ENCODE data around the gene MRPL20. TPM values are rescaled to one million over a fixed set of nuclear protein-coding genes. Genes with fewer than 3 reads are reported as not detected.
"Not testable (repeated sequence)": the region's sequence is repeated elsewhere in the genome, so short reads cannot be mapped to it uniquely, and the experiment has no call there.

The MRPL20 gene
- polyA plus RNA-seq, 3 donors: 107 to 136 (median 117) TPM

- no peak for DNase-seq (ENCODE audit: low read depth in 3 of 3, low spot score in 2 of 3)
These were observed 16.4 kb downstream of the MRPL20 start for GRCh38 chr1:1390675-1391074.

DNA sequence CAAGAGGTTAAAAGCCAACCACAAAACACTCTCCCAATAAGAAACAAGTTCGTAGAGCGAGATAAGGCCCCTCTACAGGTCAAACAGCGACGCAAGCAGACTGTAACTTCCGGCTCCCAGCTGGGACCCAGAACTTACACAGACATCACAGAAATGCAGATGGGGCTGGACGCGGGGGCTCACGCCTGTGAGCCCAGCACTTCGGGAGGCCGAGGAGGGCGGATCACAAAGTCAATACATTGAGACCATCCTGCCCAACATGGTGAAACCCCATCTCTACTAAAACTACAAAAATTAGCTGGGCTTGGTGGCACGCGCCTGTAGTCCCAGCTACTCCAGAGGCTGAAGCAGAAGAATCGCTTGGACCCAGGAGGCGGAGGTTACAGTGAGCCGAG, 19.0 kb downstream of the MRPL20 start:
- DNase-seq (ENCODE audit: low read depth in 3 of 3, low spot score in 2 of 3): no peak

DNA sequence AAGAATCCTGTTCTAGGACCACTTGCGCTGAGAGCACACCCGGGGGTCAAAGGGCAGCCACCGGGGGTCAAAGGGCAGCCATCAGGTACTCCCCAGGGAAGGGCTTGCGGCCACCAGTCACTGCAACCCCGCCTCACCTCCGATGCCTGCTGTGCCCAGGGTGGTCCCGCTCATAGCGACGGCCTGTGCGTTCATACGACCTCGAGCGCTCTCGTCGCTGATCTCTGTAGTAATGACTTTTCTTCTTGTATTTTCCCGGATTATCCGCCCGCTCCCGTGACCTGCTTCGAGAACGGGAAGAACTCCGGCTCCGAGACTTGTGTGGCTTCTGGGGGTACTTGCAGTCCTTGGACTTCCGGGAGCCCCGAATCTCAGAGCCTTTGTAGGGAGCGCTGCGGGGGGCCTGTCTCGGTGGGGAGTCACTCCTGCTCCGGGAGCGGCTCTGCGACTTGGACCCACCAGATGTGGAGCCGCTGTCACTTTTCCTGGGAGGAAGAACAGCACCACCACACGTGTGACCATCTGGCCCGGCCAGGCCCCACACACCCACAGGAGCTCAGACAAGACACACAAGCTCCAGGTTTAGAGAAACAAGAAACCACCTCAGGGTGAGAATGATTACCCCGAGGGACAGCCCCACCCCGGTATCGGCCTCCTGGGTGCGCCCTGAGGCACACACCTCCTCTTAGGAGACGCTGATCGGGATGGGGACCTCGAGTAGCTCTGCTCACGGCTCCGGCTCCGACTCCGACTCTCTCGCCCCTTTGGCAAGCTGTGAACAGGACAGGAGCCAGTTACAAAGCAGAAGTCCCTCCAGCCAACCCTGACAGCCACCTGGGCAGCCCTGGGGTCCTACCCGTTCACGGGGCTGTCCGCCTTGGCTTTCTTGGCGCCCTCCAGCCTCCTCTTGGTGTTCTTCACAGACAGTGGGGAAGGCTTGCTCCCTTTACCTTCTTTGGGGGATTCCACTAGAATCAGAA, 19.7 kb downstream of the MRPL20 start:
- DNase-seq (ENCODE audit: low read depth in 3 of 3, low spot score in 2 of 3): no peak

DNA sequence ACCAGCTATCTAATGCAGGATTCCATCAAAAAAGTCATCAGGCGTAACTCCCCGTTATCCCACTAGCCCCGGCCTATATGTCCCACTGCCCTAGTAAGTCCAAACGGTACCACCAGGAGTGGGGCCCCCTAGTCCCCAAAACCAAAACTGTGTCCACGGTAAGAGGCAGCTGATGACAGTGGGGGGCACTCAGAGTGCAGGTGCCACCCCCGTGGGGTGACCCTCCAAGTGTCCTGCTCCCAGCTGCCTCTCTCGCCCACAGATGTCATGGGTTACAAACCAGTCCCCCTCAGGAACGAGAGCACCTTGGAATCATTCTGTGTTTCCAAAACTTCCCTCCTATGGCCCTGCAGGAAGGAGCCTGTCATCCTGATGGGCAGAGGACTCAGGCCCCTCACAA, 21.2 kb downstream of the MRPL20 start:
- DNase-seq (ENCODE audit: low read depth in 3 of 3, low spot score in 2 of 3): no peak

- not testable (repeated sequence) for DNase-seq (ENCODE audit: low read depth in 3 of 3, low spot score in 2 of 3)
These were observed 21.8 kb downstream of the MRPL20 start for GRCh38 chr1:1385339-1385738.

DNA sequence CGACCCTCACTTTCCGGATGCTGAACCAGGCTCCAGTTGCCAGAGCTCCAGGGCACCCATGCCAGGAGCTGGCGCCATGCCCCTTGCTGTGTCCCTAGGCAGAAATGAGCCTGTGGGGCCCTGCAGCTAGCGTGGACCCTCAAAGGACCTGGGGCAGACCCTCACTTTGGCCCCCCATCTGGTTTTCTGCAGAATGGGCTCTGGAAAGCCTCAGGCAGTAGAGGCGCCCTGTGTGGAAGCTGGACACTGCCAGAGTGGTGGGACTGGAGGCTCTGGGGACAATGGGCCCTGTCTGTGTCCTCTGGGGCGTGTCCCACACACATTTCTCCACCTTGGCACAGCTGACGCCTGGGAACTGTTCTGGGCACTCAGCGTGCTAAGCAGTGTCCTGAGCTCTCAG, 25.8 kb downstream of the MRPL20 start:
- DNase-seq (ENCODE audit: low read depth in 3 of 3, low spot score in 2 of 3): no peak

GRCh38 chr1:1380860-1381259, 26.2 kb downstream of the MRPL20 start:
- DNase-seq (ENCODE audit: low read depth in 3 of 3, low spot score in 2 of 3): no peak

DNA sequence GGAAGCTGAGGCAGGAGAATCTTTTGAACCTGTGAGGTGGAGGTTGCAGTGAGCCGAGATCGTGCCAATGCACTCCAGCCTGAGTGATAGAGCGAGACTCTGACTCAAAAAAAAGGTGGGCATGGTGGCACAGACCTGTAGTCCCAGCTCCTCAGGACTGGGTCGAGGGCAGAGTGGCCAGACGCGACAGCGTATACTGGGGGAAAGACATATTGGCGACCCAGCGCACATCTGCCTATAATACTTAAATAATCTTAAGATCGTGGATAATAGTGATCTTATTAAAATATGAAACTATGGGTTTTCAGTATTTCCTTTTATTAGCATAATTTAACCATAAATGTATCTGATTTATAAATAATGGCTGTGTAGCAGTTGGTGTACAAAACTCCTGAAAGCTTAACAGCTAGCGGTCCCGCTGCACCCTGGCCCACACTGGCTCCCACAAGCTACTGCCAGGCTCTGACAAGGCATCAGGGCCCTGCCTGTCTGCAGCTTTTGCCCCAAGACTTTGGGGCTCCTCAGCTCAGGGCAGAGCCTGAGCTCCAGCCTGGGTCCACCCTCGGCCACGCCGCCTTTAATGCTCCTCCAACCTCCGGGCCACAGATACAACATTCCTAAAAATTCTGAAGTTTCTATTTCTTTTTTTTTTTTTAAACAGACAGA, 29.4 kb downstream of the MRPL20 start:
- DNase-seq (ENCODE audit: low read depth in 3 of 3, low spot score in 2 of 3): no peak

DNA sequence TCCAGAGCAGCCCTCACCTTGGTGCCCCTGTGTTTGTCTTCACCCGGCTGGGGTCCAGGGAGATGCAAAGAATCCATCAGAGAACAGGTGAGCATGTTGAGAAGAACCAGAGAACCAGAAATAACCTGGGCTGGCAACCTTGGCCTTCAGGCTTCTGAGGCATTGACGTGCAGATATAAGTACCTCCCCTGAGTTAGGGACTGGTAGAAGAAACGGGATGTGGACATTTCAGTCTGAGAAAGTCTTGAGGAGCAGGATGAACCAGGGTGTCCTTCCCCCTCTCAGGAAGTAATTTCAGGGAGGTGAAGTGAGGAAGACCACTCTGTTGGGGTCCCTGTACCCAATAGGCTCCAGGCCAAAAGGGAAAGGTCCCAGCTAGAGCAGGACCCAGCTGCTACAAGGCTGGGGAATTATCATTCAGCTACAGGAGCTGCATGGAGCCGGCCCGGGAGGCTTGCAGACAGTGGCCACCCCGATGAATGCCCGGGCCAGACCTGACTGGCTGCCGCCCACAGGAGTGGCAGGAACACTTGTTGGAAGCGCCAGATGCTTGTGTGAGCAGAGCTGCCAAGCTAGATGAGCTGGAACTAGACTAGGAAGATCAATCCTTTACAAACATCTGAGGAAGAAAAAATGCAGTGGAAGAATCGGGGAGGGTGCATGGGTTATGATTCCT, 30.4 kb downstream of the MRPL20 start:
- no peak for DNase-seq (ENCODE audit: low read depth in 3 of 3, low spot score in 2 of 3)

DNA sequence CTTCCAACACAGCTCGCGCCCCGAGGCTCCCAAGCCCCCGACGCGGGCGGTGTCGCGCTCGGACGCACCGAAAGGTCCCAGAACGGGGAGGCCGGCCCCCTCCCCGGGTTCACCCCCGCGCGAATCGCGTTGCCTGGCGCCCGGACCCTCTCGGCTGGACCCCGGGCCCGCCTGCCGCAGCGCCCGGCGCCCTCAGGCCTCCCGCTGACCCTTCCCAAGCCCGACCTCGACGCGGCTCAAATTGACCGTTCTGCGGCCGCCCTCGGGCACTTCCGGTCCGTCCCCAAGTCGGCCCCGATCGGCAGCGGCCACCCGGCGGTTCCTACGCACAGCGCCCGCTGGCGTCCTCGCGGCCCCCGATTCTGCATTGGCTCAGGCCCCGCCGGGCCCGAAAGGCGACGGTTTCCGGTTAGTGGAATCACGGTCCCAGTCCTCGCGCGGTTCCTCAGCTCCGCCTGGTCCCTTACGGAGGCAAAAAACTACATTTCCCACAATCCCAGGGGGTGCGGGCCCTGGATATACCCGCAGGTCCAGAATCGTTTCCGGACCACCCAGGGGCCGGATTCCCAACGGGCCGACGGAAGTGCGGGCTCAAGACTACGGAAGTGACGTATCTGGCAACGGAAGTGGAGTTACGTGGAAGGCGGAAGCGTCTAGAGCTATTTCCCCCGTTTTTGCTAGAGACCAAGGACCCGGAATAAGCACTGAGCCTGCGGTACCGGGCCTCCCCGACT, 32.0 kb downstream of the MRPL20 start, which contains the start of gene AURKAIP1:
TSS of gene AURKAIP1 (minus strand) at position 279 of the 734 bp plus-strand sequence. CDS start 451 bp downstream, outside the sequence.
- DNase-seq (ENCODE audit: low read depth in 3 of 3, low spot score in 2 of 3): peak; percentile 98 to 100 (median 100)

GRCh38 chr1:1374589-1374928, 32.5 kb downstream of the MRPL20 start:
- DNase-seq (ENCODE audit: low read depth in 3 of 3, low spot score in 2 of 3): no peak

GRCh38 chr1:1373815-1374588, 33.1 kb downstream of the MRPL20 start:
- DNase-seq (ENCODE audit: low read depth in 3 of 3, low spot score in 2 of 3): no peak

- DNase-seq (ENCODE audit: low read depth in 3 of 3, low spot score in 2 of 3): no peak
These were observed 33.9 kb downstream of the MRPL20 start for GRCh38 chr1:1373051-1373814.

DNA sequence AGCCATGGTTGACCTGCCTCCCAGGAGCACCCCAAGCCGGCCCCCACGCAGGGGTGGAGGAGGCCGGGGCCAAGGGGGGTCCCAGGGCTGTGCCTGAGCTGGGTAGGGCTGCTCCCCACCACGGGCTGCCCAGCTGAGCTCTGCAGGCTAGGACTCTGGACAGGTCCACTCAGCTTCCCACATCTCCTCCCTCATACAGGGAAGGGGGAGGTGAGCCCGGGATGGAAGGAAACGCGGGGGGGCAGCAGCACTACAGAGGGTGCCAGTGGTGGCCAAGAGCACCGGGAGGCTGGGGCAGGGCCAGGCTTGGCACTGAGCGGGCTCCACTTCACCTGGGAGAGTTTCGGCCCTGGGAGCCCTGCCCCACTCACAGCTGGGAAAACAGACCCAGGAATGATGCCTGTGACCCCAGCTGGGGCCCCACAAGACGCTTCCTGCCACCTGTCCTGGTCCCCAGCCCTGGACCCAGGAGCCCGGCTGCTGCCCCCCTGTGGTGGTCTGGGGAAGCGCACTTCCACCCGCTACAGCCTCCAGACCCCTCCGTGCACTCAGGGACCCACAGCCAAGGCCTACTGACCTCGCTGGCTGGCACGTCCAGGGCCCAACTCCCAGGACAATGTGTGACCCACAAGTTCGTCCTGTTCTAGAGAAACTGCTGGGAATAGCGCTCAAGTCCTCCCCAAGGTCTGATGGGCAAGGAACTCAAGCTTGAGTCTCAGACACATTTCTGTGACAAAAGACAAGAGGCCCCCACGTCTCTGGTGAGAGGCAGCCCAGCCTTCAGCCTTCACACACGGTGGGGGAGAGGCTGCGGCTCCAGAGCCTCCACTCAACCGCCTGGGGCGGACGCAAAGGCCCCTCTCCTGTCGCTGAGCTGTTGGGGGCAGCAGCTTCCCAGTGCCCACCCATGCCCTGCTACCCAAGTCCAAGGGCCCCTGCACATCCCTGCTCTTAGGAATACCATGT, 35.1 kb downstream of the MRPL20 start:
- DNase-seq (ENCODE audit: low read depth in 3 of 3, low spot score in 2 of 3): no peak

- no peak for DNase-seq (ENCODE audit: low read depth in 3 of 3, low spot score in 2 of 3)
These were observed 35.7 kb downstream of the MRPL20 start for GRCh38 chr1:1371364-1371745.

GRCh38 chr1:1370771-1371300, 36.3 kb downstream of the MRPL20 start:
- DNase-seq (ENCODE audit: low read depth in 3 of 3, low spot score in 2 of 3): no peak

DNA sequence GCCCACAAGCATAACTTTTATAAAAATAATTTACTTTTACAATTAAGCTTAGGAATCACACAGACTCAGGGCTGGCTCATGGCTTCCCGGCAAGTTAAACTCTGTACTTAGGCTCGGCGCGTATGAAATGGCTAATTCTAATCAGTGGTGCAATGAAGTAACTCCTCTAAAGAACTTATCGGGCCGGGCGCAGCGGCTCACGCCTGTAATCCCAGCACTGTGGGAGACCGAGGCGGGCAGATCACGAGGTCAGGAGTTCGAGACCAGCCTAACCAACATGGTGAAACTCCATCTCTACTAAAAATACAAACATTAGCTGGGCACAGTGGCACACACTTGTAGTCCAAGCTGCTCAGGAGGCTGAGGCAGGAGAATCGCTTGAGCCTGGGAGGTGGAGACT, 37.0 kb downstream of the MRPL20 start:
- not testable (repeated sequence) for DNase-seq (ENCODE audit: low read depth in 3 of 3, low spot score in 2 of 3)

DNA sequence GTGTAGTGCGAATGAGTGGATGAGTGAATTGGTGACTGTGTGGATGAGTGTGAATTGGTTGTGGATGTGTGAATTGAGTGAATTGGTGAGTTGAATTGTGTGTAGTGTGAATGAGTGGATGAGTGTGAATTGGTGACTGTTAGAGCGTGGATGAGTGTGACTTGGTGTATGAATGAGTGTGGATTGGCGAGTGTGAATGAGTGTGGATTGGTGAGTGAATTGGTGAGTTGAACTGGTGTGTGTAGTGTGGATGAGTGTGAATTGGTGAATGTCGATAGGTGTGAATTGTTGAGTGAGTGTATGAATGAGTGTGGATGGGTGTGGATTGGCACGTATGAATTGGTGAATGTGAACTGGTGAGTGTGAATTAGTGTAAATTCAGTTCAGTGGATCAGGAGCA, 39.8 kb downstream of the MRPL20 start:
- no peak for DNase-seq (ENCODE audit: low read depth in 3 of 3, low spot score in 2 of 3)
